HepG2 (cell line): Measurements from ENCODE around the gene GGT7. TPM values are rescaled to one million over a fixed set of nuclear protein-coding genes. Genes with fewer than 3 reads are reported as not detected.

Source experiments
- ATF5 ChIP-seq: sonication (generic); formaldehyde crosslinking; IDR thresholded peaks from 2 replicates; pipeline ENCODE4 v1.4.0; 2020; ENCODE audit warnings: mild to moderate bottlenecking, low read depth, missing genetic modification reagents
- CEBPB ChIP-seq: IDR thresholded peaks from 2 replicates; pipeline ENCODE4 v1.6.1; 2011; ENCODE audit warnings: low read depth, low read length, improper control_type of control experiment, borderline replicate concordance
- DMAP1 ChIP-seq: IDR thresholded peaks from 2 replicates; pipeline ENCODE4 v1.6.1; 2016
- DZIP1 ChIP-seq: sonication (generic); formaldehyde crosslinking; IDR thresholded peaks from 2 replicates; pipeline ENCODE4 v1.5.0; 2020; ENCODE audit warnings: mild to moderate bottlenecking, missing genetic modification reagents
- ETV5 ChIP-seq: IDR thresholded peaks from 2 replicates; pipeline ENCODE4 v1.6.1; 2018; ENCODE audit warnings: missing biosample characterization, missing genetic modification reagents, inconsistent platforms, borderline replicate concordance
- FOXJ3 ChIP-seq: sonication (generic); formaldehyde crosslinking; IDR thresholded peaks from 2 replicates; pipeline ENCODE4 v1.4.0; 2020; ENCODE audit warnings: missing genetic modification reagents, mild to moderate bottlenecking, borderline replicate concordance
- PAXIP1 ChIP-seq: sonication (generic); formaldehyde crosslinking; conservative IDR thresholded peaks from 2 replicates; pipeline ENCODE4 v1.4.0; 2020; ENCODE audit warnings: mild to moderate bottlenecking, missing genetic modification reagents, moderate library complexity
- TBP ChIP-seq: sonication (generic); formaldehyde crosslinking; IDR thresholded peaks from 2 replicates; pipeline ENCODE4 v1.5.0; 2020; ENCODE audit warnings: missing genetic modification reagents
- ZBTB38 ChIP-seq: sonication (generic); formaldehyde crosslinking; IDR thresholded peaks from 2 replicates; pipeline ENCODE4 v1.5.1; 2020; ENCODE audit warnings: mild to moderate bottlenecking, missing genetic modification reagents
- ZBTB7B ChIP-seq: sonication (generic); formaldehyde crosslinking; IDR thresholded peaks from 2 replicates; pipeline ENCODE4 v1.4.0; 2020; ENCODE audit warnings: missing genetic modification reagents
- ZMAT3 ChIP-seq: sonication (generic); formaldehyde crosslinking; conservative IDR thresholded peaks from 2 replicates; pipeline ENCODE4 v1.7.0; 2021; ENCODE audit warnings: missing genetic modification reagents
- ZNF121 ChIP-seq: sonication (generic); formaldehyde crosslinking; IDR thresholded peaks from 2 replicates; pipeline ENCODE4 v1.5.0; 2020; ENCODE audit warnings: mild to moderate bottlenecking, missing genetic modification reagents
- ZNF224 ChIP-seq: sonication (generic); formaldehyde crosslinking; IDR thresholded peaks from 2 replicates; pipeline ENCODE4 v1.5.0; 2020; ENCODE audit warnings: mild to moderate bottlenecking, missing genetic modification reagents
- ZNF264 ChIP-seq: sonication (generic); formaldehyde crosslinking; IDR thresholded peaks from 2 replicates; pipeline ENCODE4 v1.4.0; 2020; ENCODE audit warnings: missing genetic modification reagents
- ZNF503 ChIP-seq: sonication (generic); formaldehyde crosslinking; IDR thresholded peaks from 2 replicates; pipeline ENCODE4 v1.4.0; 2020; ENCODE audit warnings: missing genetic modification reagents
- ZNF614 ChIP-seq: IDR thresholded peaks from 2 replicates; pipeline ENCODE4 v1.6.1; 2018; ENCODE audit warnings: missing biosample characterization, missing genetic modification reagents, inconsistent platforms, borderline replicate concordance
- ZNF776 ChIP-seq: sonication (generic); formaldehyde crosslinking; IDR thresholded peaks from 2 replicates; pipeline ENCODE4 v1.4.0; 2020; ENCODE audit warnings: mild to moderate bottlenecking, missing genetic modification reagents
- ZNF883 ChIP-seq: sonication (generic); formaldehyde crosslinking; IDR thresholded peaks from 2 replicates; pipeline ENCODE4 v1.5.1; 2020; ENCODE audit warnings: mild to moderate bottlenecking, missing genetic modification reagents; ENCODE audit errors: not compliant biosample characterization
- polyA plus RNA-seq, 8 experiments: library from polyadenylated mRNA; depleted of rRNA in 3 of 8; stranded (reverse) in 7 of 8; unstranded in 1 of 8; fragments of >200 nt; fragmentation: Illumina TruSeq in 4 of 8; extraction: Trizol in 4 of 8; gene quantifications; 2 replicates each; pipeline versions ENCODE4 v1.2.1 to v1.2.3, GENCODE V29; 2011 to 2016; ENCODE audit warnings: low read depth in 4 of 8, missing spikeins in 1 of 8, mixed read lengths in 1 of 8; ENCODE audit not compliant: insufficient read depth in 1 of 8
- total RNA-seq, 5 experiments: library from RNA; depleted of rRNA; stranded (reverse); fragments of >200 nt; fragmentation: Illumina TruSeq; extraction: Trizol; gene quantifications; 2 replicates each; pipeline ENCODE4 v1.2.3, GENCODE V29; 2016; ENCODE audit warnings: low read depth in 1 of 5
- TF ChIP-seq, protein P1 (sequence below): sonication (generic); formaldehyde crosslinking; IDR thresholded peaks from 2 replicates; pipeline ENCODE4 v1.4.0; 2020; ENCODE audit warnings: low read depth, mild to moderate bottlenecking, missing genetic modification reagents

GGT7 gene
- total and polyA plus RNA-seq, 2 of the 13 experiments (the other 11 are each of a cell fraction or from before 2014, with no cell fraction given): 6.6 to 23.0 TPM

DNA sequence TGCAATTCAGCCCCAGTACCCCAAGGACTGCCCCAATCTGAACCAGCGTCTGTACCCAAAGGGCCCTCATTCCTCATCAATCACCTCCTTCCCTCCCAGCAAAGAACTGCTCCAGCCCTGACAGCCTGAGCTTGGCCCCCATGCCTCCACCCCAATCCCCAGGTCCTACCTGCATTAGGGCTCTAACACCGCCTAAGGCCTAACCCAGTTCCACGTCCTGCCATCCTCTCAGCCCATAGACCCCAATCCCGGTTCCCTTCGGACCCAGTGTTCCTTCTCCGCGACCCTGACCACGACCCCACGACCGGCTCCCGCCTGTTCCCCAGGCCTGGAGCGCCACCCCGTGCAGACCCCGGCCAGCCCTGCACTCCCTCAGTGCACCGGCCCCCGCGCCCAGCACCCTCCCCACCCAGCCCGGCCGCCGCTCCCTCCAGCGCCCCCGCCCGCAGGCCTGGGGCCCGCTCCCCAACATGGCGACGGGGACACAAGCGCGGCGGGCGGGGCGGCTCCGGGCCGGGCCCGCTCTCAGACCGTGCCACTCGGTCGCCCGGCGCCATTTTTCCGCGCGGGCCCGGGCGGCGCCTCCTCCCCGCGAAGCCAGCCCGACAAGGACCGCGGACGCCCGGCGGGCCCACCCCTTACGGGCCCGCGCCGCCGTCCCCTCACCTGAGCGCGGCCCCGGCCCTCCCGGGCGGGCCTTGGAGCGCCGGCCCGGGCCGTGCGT, 47.7 kb downstream of the GGT7 start (continued):
- peak; percentile 41 for TF ChIP-seq ZNF883 (CRISPR knock-in tag)
- no peak; the same call in 1 of the 2 replicates for TF ChIP-seq DZIP1 (CRISPR knock-in tag)
- no peak for TF ChIP-seq ZNF614 (CRISPR knock-in tag)
- peak; percentile 48; the same call in 1 of the 2 replicates for TF ChIP-seq ZBTB38 (CRISPR knock-in tag)
- TF ChIP-seq FOXJ3 (CRISPR knock-in tag): no peak
- no peak for TF ChIP-seq CEBPB
- TF ChIP-seq ZNF264 (CRISPR knock-in tag): no peak; the same call in 1 of the 2 replicates
- TF ChIP-seq ZNF224 (CRISPR knock-in tag): no peak
- TF ChIP-seq TBP (CRISPR knock-in tag): no peak
- TF ChIP-seq ATF5 (CRISPR knock-in tag): peak; percentile 91; the same call in 1 of the 2 replicates
- TF ChIP-seq ZNF776: 0 out of 2 replicates have a peak, but pooled peaks have one; percentile 75
- TF ChIP-seq DMAP1: 0 out of 2 replicates have a peak, but pooled peaks have one; percentile 42
- TF ChIP-seq ZMAT3: peak; percentile 61
- TF ChIP-seq, protein P1, sequence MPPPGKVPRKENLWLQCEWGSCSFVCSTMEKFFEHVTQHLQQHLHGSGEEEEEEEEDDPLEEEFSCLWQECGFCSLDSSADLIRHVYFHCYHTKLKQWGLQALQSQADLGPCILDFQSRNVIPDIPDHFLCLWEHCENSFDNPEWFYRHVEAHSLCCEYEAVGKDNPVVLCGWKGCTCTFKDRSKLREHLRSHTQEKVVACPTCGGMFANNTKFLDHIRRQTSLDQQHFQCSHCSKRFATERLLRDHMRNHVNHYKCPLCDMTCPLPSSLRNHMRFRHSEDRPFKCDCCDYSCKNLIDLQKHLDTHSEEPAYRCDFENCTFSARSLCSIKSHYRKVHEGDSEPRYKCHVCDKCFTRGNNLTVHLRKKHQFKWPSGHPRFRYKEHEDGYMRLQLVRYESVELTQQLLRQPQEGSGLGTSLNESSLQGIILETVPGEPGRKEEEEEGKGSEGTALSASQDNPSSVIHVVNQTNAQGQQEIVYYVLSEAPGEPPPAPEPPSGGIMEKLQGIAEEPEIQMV (CRISPR knock-in tag): no peak; the same call in 1 of the 2 replicates
- 0 out of 2 replicates have a peak, but pooled peaks have one; percentile 25 for TF ChIP-seq ETV5
- TF ChIP-seq ZNF503 (CRISPR knock-in tag): no peak
- TF ChIP-seq ZBTB7B (CRISPR knock-in tag): peak; percentile 70; the same call in 1 of the 2 replicates
- TF ChIP-seq PAXIP1 (CRISPR knock-in tag): no peak; the same call in 1 of the 2 replicates
- TF ChIP-seq ZNF121 (CRISPR knock-in tag): no peak
